ENCODE measurements around the gene SLIT3. TPM values are rescaled to one million over a fixed set of nuclear protein-coding genes. Genes with fewer than 3 reads are reported as not detected.

SLIT3 gene
- total RNA-seq, 1 donor from 2014 or later, result not detected

DNA sequence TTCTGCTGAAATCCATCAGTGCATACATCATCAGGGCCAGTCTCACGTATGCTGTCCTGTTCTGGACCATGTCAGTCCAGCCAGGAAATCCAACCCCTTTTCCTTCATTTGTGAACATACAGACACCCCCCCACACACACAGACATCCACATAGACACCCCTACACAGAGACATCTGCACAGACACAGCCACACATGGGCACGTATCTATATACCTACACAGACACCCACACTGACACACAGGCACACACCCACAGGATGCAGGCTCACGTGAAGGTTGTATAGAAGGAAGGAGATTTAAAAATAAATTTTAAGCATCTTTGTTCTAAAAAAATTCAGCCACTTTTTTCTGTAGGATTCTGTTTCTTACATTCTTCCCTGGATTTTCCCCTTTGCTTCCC lies 325.6 kb downstream of the SLIT3 start:
- DNase-seq (ENCODE audit: low read depth), result no peak

DNA sequence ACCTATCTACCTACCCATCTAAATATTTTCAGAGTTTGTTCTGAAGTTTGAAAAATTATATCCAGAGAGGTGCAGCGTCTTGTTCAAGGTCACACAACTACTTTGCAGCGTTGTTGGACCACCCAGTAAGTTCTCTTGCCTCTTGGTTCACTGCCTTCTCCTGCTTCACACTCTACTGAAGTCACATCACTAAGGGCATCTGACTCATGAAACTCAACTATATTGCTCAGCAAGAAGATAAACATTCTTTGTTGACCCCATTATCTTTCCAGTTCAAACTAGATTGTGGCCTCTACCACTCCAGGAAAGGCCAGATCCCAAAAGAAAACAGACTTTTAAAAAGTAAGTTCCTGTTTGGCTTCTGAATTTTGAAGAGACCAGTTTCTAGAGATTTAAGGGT lies 326.9 kb downstream of the SLIT3 start:
- no peak for DNase-seq (ENCODE audit: low read depth)

DNA sequence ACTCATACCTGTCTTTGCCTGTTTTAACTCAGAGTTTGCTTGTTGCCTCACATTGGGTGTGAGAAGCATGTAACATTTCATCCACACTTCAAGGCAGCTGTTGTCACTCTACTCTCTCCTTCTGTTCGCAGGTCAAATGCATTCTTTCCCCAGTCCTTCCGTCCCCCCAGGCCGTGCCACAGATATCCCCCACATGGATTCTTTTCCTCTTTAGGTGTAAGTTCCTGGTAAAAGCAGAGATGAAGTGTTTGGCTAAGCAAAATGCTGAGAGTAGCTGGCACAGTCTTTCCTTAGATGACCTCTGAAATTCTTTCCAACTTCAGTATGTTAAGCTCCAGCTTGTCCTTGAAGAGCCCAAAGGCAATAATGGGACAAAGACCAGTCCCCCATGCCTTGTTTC lies 328.2 kb downstream of the SLIT3 start:
- no peak for DNase-seq (ENCODE audit: low read depth)

DNA sequence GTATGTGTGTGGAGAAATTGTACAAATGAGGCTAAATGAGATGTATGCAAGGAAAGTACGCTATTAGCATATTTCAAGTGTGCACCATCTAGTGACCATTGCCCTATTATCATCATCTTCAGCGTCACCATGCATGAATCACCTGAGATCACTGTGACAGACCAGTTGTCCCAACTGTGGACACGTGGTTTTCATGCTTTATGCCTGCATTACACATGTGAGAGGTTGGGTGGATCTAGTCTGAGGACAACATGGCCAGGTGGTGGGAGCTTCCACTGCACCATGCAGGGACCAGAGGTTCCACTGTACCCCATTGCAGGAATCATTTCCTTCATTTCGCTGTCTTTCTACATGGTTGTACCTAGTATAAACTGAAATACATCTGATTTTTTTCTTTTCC lies 329.8 kb downstream of the SLIT3 start:
- DNase-seq (ENCODE audit: low read depth), result no peak

DNA sequence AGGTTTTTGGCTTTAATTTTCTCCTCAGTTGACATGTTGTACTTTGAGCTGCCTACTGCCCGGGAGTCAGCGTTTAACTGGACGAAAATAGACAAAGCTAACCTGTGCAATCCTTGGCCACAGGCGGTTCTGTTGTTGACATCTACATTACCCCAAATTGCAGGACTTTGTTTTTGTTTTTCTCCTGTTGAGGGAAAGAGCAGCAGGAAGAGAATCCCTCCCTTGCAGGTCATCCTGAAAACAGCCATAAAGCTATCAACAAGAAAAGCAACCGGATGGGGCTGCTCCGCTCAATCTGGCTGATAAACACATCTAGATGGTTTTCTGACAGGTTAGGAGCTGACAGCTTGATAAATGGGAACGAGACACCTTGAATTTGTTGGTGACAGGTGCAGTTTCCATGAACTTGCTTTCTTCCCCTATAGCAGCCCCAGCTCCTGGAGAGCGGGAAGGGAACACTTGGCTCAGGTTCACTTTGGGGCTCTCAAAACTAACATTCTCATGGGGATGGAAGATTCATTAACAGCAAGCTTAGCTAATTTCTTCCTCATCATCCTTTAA lies 331.5 kb downstream of the SLIT3 start:
- no peak for DNase-seq (ENCODE audit: low read depth)

DNA sequence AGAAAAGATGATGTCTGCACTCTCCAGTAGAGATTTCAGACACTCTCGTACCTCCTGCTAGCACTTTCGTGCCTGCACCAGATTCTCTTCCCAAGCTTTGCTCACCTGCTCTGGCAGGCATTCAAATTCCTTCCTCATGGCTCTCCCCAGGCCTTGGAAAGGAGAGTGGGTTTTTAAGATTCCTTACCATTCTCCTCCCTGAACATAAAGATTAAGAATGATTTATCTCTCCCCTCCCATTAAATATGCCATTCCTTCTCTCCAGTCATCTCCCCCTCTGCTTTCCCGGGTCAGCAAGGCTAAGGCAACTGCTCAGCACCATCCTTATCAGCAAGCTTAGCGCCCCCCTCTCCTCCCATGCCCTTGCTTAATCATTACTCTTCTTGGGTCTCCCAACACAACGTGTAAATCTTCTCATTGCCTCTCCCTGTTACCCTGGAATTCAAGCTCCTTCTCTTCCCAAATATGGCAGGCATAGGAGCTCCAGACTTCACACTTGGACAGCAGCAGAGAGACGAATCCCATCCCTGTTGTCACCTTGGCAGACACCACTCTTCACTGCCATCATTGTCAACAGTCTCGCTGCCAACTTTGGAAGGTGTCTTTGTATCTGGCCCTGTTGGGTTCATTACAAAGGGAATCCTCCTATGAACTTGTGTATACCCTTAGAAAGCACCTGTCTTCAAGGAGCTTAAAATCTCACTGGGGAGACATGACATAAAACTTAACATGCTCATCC lies 332.9 kb downstream of the SLIT3 start:
- no peak for DNase-seq (ENCODE audit: low read depth)

DNA sequence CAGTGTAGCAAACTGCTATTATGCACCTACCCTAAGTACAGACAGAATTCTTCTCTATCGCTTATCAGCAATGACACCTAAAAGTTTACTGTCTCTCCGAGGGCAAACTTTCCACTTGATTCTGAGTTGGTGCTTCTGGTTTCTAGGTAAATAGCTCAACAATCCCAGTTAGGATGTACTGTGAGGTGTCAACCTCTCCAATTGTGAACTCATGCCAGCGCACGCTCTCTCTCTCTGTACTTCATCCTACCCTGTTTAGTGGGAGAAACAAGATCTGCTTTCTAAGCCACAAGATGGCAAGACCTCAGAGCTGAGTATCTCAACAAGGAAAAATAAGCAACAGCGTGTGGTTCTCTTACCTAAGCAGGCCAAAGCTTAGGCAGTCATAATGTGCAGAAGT lies 335.3 kb downstream of the SLIT3 start:
- no peak for DNase-seq (ENCODE audit: low read depth)

DNA sequence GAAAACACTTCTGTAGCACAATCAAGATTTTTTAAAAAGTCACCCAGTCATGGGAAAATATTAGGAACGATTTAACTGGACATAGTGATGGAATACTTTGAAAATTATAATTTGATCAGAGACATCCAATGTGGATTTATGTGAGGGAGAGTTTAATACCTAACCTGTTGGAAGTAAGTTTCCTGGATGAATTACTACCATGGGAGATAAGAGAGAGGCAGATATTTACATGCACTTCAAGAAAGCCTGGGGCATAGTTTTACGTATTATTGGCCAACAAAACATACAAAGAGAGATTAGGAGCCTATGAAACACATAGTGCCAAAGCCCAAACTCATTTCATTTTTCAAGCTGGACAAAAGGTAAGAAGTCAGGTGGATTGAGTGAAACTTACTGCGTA lies 336.8 kb downstream of the SLIT3 start:
- DNase-seq (ENCODE audit: low read depth), result no peak

DNA sequence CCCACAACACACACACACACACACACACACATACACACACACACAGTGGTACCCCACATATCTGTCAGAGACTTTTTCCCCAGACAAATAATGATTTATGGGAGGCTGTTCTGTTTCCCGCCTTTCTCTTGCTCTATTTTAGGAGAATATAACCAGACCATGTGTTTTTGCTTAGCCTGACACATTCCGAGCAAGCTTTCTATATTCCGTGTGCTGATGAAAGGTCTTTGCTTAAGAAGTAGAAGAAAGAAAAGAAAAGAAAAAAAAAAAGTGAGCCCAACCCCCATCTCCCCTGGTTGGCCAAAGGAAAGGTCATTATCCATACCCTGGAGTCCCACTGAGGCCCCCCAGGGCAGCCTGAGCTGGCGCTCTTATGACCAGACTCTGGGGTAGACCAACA lies 338.6 kb downstream of the SLIT3 start:
- DNase-seq (ENCODE audit: low read depth), result no peak

DNA sequence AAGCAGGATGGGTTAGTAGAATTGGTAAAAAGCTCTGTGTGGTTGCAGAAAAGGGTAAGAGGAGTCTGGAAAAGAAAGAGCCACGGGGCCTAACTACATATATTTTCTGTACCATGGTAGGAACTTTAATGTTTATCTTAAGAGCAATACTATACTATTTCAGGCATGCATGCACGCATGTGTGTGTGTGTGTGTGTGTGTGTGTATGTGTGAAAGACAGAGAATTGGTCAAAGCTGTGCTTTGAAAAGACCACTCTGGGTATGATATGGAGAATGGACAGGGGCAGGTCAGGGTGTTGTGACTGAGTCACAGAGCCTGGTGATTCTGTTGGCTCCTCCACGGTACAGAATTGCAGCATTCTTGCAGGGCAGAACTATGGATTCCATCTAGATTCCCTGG lies 339.3 kb downstream of the SLIT3 start:
- no peak for DNase-seq (ENCODE audit: low read depth)

DNA sequence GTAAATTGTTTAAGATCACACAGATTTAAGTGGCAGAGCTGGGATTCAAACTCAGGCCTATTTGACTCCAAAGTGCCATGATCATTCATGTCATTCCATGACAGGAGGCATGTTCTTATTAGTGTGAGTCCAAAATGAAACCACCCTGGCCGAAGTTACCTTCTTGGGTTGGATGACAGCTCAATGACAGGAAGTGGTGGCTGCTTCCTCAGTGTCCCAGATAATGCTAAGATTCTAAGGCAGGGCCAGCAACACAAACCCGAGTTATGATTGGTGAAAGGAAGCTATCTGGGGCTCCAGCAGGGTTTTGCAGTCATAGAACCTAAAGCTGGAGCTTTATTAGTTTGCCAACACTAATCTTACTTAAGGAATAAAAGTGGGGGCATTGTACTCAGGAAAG lies 340.4 kb downstream of the SLIT3 start:
- DNase-seq (ENCODE audit: low read depth), result no peak

DNA sequence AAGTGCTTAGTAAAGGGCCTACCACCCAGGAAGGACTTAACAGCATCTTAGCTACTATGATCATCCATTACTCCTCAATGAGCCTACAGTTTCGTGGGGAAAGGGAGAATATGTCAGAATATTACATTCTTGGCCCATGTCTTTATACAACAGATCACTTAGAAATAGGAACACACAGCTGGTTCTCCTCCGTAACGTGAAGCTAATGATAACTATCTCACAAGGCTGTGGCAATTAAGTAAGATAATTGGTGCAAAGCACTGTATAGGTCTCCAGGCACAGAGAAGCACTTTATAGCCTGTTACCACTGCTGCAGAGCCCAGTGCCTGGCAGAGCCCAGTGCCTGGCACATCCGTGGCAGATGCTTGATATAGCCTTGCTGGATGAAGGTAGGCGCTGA lies 347.6 kb downstream of the SLIT3 start:
- no peak for DNase-seq (ENCODE audit: low read depth)

DNA sequence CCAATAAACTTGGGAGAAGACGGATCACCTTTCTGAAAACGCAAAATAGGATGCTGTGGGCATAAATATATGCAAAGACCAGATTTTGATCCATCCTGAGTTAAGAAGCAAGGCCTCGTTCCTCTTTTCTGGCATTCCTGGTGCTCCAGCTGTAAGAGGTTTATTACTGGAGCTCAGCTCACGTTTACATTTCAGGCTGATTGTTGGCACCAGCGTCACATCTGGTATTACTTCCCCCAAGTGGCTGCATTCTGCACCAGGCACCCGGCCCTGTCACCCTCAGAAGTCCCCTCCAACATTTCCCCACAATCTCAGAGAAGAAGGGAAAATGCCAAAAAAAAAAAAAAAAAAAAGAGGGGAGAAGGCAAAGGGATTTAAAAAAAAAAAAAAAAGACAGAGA lies 348.7 kb downstream of the SLIT3 start:
- DNase-seq (ENCODE audit: low read depth), result no peak

DNA sequence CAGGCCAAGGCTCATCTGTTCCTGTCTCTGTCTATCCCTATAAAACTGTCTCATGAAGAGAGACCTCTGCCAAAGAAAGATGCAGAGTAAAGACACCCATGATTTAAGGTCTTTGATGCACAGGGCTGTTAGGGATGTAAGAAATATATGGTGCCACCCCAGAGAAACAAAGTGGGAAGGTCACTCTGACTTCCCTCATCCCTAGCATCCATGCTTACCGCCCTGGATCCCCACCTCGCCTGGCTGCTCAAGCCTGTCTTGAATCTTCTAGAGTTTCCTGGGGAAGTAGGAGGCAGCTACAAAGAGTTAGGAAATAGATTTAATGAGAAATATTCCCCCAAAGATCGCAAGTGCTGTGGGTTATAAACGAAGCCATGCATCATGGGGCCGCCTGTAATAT lies 349.2 kb downstream of the SLIT3 start:
- no peak for DNase-seq (ENCODE audit: low read depth)

DNA sequence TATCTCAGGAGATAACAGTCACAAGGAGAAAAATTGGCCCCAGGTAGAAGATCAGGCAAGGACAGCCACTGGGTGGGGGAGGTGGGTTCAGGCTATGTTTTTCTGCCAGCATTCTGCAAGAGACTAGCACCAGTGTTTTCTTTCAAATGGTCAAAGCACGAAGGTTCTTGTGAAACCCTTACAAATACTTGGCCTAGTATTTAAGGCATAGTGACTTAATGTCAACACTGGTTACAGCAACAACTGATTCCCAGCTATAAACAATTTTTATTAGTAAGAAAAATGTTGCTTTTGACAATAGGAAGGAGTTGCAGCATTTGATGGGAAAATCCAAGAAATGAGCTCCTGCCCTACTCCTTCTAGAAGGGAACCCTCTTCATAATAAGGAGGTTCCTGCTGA lies 349.6 kb downstream of the SLIT3 start:
- no peak for DNase-seq (ENCODE audit: low read depth)

DNA sequence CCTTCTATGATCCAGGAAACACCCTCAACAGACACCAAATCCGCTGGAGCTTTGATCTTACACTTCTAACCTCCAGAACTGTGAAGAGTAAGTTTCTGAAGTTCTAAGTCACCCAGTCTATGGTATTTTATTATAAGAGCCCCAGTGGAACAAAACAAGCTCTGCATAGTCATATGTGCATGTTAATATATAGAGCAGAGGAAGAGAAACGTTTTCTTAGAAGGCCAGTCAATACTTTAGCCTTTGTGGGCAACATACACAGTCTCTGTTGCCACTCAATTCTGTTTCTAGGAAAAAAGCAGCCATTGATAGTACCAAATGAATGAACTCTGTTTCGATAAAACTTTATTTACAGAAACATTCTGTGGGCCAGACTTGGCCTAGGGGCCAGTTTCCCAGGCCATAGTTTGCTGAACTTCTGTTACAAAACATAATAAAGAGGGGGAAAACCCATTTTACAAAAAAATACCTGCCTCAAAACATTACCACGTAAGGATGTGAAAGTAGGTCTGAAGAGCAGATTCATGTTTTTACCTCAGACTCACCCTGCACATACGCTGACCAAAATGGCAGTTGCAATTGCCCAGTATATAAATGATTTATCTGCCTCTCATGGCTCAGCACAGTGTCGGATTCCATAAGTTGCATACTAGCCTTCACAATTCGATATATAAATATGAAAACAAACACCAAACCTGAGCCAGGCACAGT lies 350.5 kb downstream of the SLIT3 start:
- no peak for DNase-seq (ENCODE audit: low read depth)

DNA sequence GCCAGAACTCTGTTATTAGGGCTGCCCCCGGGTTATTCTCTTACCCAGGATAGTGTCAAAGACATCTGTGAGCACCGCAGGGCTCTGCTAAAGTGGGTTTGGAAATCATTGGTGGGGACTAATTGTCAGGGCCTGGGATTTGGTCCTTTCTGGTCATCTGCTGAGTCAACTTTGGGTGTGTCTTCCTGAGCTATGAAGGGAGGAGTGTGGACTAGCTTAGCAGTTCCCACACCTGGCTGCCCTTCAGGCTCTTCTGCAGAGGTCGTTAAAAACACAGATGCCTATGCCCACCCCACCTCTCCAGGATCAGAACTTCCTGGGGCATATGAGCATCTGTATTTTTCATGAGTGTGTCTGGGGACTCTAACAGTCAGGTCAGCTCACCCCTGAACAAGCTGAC lies 352.2 kb downstream of the SLIT3 start:
- DNase-seq (ENCODE audit: low read depth), result no peak

DNA sequence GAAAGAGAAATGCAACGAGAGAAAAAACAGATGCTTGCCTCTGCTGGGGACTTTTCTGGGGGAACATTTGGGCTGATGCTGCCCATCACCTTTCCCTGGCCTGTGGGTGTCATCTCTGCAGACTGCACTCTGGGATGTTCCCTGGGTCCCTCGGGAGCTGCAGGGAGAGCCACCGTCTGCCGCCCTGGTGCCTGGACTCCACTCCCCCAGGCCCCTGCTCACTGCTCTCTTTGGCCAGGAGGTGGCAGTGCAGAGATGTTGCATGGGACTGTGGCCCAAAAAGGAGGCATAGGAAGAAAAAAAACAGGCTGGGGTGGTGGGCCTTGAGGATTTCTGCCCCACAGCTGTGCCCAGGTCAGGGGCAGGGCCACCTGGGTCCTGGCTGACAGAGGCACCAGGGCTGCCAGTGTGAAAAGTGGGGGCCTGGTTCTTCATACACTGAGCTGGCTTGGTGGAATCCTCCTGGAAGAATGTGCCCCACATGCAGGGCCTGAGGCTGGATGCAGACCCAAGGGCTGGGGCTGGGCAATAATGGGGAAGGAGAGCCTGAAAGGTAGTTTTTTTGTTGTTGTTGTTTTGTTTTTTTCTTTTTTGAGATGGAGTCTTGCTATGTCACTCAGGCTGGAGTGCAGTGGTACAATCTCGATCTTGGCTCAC lies 353.6 kb downstream of the SLIT3 start:
- peak; percentile 35 for DNase-seq (ENCODE audit: low read depth)

DNA sequence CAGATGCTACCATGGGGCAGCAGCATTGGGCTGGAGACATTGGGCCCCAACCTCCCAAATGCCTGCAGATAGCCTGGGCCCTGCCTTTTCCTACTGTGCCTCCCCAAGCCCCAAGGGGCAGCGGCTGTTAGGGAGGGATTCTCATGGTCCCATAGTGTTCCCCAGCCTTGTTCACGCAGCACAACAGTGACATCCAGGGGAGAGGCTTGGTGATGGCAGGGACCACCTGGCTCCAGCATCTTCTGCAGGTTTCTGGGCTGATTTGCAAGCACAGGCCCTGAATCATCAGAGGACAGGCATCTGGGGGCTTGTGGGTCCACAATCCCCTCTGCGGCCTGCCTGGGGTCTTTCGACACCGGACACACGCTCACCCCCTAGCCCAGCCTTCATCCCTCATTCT lies 354.6 kb downstream of the SLIT3 start:
- DNase-seq (ENCODE audit: low read depth), result no peak

DNA sequence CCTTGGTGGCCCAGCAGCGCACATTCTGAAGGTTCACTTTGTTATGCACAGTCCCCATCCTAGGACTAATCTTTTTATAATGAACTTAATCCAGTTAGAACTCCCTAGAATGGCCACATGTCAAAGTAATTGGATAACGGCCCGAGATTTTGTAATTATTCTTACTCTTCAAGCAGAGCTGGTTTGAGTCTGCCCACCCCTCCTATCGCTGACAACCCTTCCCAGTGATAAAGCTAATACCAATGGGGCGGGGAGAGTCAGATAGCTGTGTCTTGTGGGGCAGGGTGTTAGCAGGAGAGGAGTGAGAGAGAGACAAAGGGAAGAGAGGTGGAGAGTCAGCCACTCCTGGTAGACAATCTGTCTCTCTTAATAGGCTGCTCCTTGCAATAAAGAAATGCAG lies 356.9 kb downstream of the SLIT3 start:
- DNase-seq (ENCODE audit: low read depth), result no peak

DNA sequence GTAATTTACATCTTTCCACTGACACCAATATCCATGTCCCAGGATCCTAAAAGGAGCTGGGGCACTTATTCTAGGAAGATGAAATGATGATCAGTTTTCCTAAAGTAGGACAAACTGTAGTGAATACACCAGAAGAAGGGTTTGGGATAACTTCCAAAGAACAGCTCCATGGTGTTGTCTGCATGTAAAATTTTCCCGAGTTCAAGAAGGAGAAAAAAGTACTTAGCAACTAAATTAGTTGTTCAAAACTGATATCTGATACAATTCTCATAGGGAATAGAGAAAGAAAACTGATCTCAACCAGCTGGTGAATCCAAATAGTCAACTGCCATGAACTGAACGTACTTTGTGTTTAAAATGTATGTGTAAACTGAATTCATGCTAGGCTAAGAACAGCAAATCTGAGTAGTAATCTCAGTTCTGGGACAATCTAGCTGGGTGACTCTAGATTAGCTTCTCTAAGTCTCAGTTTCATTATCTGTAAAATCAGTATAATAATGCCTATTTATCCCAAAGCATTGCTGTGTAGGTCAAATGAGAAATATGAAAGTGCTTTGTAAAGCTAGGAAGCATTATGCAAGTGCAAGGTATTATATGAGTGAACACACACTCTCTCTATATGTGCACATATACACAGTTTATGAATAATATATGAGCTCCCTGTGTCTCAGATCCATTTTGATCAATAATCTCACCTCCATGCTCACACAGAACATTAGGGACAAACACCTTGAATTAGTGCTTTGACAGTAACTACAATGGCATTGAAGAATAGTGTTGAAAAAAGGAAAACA lies 357.7 kb downstream of the SLIT3 start:
- no peak for DNase-seq (ENCODE audit: low read depth)

DNA sequence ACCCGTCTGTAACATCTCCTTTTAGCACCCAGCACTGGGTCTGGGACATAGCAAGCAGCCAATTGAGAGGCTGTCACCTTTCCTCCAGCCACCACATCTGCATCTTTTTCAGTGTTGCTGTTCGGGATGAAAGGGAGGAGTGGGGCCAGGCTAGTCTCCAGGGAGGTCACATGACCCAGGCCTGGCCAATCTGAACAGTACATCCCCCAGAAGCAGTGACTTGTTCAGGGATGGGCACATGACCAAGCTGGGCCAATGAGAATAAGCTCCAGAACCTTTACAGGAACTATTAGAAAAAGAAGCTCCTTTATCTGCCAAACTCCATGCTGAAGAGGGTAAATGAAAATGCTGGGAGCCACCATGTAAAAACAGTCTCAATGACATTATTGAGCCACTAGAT lies 359.0 kb downstream of the SLIT3 start:
- DNase-seq (ENCODE audit: low read depth), result no peak
